Activated CD8-positive, alpha-beta memory T cell treated with anti-CD3 and anti-CD28 coated beads for 36 hours (primary cell): ENCODE results near the gene ZXDC. TPM values are rescaled to one million over a fixed set of nuclear protein-coding genes. Genes with fewer than 3 reads are reported as not detected.

Experiments used
- CTCF ChIA-PET: fragments of 350-600 bp; sonication (Branson Sonifier 250); formaldehyde crosslinking; loops from one replicate; lab custom pipeline; 2021; ENCODE audit warnings: antibody characterized with exemption; lab: Charles Lee
- POLR2A ChIA-PET: fragments of 350-600 bp; sonication (Branson Sonifier 250); formaldehyde crosslinking; loops from one replicate; lab custom pipeline; 2021; ENCODE audit warnings: antibody characterized with exemption; lab: Charles Lee
- total RNA-seq, 2 experiments: library from RNA; stranded (reverse); gene quantifications; one replicate each; pipeline ENCODE4 v1.2.3, GENCODE V29; 2021

The ZXDC gene
- total RNA-seq, 2 experiments from 2014 or later = 20.5 to 21.8 TPM

DNA sequence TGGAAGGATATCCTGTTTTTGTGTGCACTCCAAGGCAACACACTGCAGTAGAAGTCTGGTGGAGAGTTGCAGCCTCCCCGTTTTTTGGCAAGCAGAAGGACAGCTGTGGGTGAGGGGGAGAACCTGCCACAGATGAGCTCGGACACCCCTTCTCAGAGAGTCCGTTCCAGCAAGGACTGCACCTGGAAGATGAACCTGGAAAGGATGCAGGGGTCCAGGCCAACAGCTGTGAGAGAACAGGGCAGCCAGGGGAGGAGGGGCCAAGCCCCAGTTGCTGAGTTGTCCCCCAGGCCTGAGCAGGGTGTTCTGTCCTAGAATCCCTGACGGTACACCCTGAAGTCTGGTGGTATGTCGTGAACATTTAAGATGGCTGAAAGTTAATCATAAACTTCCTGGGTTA is 30.2 kb downstream of the ZXDC start:
- CTCF ChIA-PET = no interaction called here
- POLR2A ChIA-PET = no interaction called here

DNA sequence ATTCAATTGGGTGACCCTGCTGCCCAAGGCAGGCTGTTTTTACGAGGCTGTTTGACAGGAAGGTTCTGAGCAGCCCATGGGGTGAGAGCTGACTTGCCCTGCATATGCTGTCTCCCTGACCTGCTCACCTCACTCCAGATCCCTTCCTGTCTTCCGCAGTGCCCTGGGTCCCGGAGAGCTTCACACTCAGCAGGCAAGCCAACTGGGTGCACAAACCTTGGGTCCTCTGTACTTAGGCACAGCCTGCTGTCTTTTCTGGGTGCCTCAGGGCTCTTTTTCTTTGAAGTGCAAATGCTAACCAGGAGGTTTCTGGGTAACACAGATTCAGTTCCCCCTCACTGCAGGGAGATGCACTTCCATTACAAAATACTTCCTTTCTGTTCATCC is 32.8 kb downstream of the ZXDC start:
- POLR2A ChIA-PET = no interaction called here
- CTCF ChIA-PET = no interaction called here

DNA sequence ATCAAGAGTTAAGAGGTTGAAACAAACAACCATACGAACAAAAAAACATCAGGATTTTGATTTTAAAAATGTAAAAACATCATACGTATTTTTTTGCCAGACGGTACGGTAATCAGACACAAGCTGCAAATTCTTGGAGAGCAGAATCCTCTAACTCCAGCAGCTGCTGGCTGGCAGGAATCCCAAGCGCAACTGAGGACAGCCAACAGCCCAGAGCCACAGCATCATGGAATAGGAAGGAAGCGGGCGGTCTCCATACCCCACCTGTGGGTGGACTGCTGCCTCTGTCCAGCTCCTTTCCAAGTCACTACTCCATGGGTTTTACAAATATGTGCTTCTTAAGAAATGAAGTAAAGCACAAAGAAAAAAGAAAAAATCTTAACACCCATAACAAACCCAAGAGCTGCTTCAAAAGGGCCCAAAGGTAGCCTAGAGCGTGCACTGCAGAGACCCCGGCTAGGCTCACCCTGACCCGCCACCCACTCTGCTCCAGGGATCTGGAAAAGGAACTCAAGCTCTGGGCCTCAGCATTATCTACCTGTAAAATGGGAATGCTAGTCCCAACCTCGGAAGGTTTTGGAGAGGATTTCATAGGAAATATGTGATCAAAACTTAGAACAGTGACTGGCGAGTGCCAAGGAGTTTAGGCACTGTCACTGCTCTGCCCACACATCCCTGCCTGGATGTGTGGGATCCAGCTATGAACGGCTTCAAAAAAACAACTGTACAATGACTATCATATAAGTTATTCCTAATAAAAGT is 33.4 kb downstream of the ZXDC start:
- CTCF ChIA-PET = no interaction called here

GRCh38 chr3:126441256-126441880 is 34.3 kb downstream of the ZXDC start:
- POLR2A ChIA-PET = interaction anchor here (0.5 kb wide), 1 partner anchor 32 kb away, joined by 3 read pairs; no protein-coding TSS in a partner anchor

More for the DNA sequence above, 33.4 kb downstream of the ZXDC start:
- POLR2A ChIA-PET = interaction anchor here (0.5 kb wide), 1 partner anchor 31 kb away, joined by 3 read pairs; no protein-coding TSS in a partner anchor

DNA sequence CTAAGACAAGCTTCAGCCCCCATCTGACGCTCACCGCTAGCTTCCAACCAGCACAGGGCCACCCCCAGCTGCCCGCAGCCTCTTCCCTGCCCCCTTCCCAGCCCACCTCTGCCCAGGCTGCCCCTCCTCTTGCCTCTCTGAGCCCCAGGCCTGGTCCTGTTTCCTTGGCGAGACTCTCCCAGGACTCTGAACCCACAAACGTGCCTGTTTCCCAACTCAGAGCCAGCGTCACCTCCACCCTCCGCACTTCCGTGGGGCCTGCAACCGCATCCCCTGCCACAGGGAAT is 35.0 kb downstream of the ZXDC start:
- ChIA-PET CTCF (no interaction called here), POLR2A (no interaction called here)

More at GRCh38 chr3:126441256-126441880, 34.3 kb downstream of the ZXDC start:
- CTCF ChIA-PET = no interaction called here

DNA sequence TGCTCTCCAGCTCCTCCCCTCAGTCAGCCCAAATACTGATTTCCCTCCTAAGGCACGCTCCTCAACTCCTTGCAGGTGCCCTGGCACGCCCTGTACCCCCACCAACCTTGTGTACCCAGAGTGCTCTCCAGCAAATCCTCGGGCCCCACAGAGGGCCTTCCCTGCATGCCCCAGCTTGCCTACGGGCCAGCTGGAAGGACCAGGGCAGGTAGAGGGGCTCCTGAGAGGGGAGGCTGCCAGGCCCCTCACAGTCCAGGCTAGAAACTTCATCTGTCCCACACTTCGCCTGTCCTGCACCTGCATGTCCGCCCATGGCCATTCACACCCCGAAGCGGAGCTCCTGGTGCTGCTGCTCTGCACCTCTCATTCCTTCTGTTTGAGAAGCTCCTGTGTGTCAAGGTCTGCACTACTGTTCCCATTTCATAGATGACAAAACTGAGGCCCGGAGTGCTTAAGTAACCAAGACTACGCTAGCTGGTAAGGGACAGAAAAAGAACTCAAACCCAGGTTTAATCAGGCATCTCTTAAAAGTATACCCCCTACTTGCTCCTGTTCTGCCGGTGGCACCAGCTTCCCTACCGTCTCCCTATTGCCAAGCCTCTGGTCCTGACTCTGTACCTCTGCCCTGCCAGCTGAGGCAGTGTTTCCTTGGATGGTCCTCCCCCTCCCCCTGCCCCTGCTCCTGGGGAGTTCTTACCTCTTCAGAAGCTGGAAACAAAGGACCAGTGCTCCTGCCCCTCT is 35.6 kb downstream of the ZXDC start:
- CTCF ChIA-PET = no interaction called here
- POLR2A ChIA-PET = no interaction called here

DNA sequence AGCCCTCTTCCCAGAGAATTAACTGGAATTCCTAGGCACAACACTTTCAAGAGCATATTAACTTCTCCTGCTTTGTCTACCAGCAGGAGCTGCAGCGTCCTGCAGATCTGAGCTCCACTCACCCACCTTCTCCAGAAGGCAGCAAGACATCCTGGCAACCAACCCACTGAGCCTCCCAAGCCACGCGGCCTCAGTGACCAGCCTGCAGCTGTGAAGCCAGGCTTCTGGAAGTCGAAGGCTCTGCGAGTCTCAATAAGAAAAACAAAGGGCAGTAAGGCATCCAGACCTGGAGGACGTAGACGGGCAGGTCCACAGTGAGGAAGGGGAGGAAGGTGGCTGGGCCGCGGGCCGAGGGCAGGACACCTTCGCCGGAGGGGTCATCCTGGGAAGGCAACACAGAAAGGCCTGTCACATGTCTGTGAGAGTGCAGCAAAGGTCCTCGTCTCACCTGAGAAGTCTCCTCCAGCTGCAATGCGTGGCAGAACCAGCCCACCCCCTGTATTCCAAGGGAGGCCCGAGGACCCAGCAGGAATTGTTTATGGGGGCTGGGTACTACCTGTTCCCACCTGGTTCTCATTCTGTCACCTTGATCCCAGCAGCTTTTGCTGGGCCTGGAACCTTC is 36.2 kb downstream of the ZXDC start:
- ChIA-PET CTCF (no interaction called here), POLR2A (no interaction called here)

GRCh38 chr3:126438746-126439145 is 36.9 kb downstream of the ZXDC start:
- ChIA-PET POLR2A (no interaction called here), CTCF (no interaction called here)

- CTCF ChIA-PET = no interaction called here
- POLR2A ChIA-PET = no interaction called here
These were observed 37.5 kb downstream of the ZXDC start for GRCh38 chr3:126438186-126438585.

- ChIA-PET POLR2A (no interaction called here), CTCF (no interaction called here)
These were observed 38.6 kb downstream of the ZXDC start for GRCh38 chr3:126436826-126437717.

DNA sequence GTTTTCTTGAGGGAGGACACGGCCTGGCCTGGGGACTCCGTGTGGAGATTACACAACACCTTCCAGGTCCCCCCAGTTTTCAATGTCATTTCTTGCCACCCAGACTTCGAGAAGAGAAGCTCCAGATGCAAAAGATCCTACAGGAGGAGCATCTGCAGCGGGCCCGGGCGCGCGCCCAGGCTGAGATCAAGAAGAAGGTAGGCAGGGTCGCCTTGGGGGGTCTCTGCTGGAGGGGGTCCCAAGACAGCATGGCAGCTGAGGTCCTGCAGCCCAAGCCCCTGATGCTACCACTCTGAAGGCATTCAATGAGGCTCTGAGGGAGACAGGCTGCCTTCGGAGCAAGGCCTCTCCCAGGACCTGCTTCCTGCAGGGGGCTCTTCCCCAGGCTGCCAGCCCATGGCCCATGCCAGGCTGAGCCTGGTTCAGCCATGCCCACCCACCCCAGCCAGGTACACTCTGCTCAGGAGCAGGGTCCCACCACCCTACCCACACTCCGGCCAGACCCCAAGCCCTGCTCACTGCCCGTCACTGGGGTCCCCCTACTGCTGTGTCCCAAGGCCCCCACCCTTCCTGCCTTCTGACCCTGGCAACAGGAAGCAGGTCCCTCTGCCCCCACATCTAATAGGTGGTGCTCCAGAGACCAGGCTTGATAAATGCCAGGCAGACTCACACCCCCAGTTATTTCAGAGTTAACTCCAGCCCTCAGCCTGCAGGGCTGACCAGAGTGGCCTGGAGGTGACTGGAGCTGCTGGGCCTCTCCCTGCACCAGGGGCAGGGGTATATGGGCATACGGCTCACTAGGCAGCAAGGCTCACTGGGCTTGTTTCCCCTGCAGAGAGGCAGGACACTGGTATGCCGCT is 40.0 kb downstream of the ZXDC start:
- ChIA-PET POLR2A (no interaction called here), CTCF (no interaction called here)

- ChIA-PET CTCF (no interaction called here), POLR2A (no interaction called here)
These were observed 40.7 kb downstream of the ZXDC start for GRCh38 chr3:126434931-126435411.

- ChIA-PET POLR2A (no interaction called here), CTCF (no interaction called here)
These were observed 41.5 kb downstream of the ZXDC start for GRCh38 chr3:126434264-126434590.

- CTCF ChIA-PET = no interaction called here
- POLR2A ChIA-PET = no interaction called here
These were observed 42.0 kb downstream of the ZXDC start for GRCh38 chr3:126433496-126434263.

- POLR2A ChIA-PET = no interaction called here
- CTCF ChIA-PET = no interaction called here
These were observed 42.6 kb downstream of the ZXDC start for GRCh38 chr3:126433105-126433430.

- ChIA-PET CTCF (no interaction called here), POLR2A (no interaction called here)
These were observed 43.2 kb downstream of the ZXDC start for GRCh38 chr3:126432361-126433104.

GRCh38 chr3:126431103-126431534 is 44.6 kb downstream of the ZXDC start:
- ChIA-PET POLR2A (no interaction called here), CTCF (no interaction called here)
